ENCODE measurements around the gene PRRT3. TPM values are rescaled to one million over a fixed set of nuclear protein-coding genes. Genes with fewer than 3 reads are reported as not detected.

Gene PRRT3
- total RNA-seq, 1 experiment from 2014 or later, result 9.2 TPM

DNA sequence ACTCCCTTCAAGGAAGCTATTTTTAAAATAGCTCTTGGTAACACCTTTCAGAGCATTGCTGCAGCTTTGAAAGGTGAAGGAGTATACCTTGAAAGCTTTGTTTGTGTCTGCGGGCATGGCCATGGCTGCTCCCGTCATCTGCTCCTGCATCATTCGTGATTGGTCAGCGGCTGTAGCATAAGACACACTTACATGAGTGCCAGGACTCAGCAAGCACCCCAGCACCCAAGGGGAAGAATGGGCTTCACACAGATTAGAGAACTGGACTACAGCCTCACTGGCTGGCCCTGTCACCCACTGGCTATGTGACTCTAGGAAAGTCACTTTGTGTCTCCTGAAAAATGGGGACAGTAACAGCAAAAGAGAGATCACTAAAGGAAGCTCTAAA, 17.4 kb upstream of the PRRT3 start (continued):
- TF ChIP-seq, protein P1, sequence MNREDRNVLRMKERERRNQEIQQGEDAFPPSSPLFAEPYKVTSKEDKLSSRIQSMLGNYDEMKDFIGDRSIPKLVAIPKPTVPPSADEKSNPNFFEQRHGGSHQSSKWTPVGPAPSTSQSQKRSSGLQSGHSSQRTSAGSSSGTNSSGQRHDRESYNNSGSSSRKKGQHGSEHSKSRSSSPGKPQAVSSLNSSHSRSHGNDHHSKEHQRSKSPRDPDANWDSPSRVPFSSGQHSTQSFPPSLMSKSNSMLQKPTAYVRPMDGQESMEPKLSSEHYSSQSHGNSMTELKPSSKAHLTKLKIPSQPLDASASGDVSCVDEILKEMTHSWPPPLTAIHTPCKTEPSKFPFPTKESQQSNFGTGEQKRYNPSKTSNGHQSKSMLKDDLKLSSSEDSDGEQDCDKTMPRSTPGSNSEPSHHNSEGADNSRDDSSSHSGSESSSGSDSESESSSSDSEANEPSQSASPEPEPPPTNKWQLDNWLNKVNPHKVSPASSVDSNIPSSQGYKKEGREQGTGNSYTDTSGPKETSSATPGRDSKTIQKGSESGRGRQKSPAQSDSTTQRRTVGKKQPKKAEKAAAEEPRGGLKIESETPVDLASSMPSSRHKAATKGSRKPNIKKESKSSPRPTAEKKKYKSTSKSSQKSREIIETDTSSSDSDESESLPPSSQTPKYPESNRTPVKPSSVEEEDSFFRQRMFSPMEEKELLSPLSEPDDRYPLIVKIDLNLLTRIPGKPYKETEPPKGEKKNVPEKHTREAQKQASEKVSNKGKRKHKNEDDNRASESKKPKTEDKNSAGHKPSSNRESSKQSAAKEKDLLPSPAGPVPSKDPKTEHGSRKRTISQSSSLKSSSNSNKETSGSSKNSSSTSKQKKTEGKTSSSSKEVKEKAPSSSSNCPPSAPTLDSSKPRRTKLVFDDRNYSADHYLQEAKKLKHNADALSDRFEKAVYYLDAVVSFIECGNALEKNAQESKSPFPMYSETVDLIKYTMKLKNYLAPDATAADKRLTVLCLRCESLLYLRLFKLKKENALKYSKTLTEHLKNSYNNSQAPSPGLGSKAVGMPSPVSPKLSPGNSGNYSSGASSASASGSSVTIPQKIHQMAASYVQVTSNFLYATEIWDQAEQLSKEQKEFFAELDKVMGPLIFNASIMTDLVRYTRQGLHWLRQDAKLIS (CRISPR knock-in tag; IDR thresholded peaks at IDR 0.05; ENCODE audit: borderline replicate concordance), result no peak
- no peak for TF ChIP-seq ZNF317 (CRISPR knock-in tag; IDR thresholded peaks at IDR 0.05; ENCODE audit: borderline replicate concordance, low read depth)
- TF ChIP-seq TEAD1 (CRISPR knock-in tag; IDR thresholded peaks at IDR 0.05), result no peak
- TF ChIP-seq, protein P2, sequence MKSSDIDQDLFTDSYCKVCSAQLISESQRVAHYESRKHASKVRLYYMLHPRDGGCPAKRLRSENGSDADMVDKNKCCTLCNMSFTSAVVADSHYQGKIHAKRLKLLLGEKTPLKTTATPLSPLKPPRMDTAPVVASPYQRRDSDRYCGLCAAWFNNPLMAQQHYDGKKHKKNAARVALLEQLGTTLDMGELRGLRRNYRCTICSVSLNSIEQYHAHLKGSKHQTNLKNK (CRISPR knock-in tag; IDR thresholded peaks at IDR 0.05), result no peak
- TF ChIP-seq ZNF263 (CRISPR knock-in tag; IDR thresholded peaks at IDR 0.05; ENCODE audit: low read depth), result no peak
- TF ChIP-seq, protein P3, sequence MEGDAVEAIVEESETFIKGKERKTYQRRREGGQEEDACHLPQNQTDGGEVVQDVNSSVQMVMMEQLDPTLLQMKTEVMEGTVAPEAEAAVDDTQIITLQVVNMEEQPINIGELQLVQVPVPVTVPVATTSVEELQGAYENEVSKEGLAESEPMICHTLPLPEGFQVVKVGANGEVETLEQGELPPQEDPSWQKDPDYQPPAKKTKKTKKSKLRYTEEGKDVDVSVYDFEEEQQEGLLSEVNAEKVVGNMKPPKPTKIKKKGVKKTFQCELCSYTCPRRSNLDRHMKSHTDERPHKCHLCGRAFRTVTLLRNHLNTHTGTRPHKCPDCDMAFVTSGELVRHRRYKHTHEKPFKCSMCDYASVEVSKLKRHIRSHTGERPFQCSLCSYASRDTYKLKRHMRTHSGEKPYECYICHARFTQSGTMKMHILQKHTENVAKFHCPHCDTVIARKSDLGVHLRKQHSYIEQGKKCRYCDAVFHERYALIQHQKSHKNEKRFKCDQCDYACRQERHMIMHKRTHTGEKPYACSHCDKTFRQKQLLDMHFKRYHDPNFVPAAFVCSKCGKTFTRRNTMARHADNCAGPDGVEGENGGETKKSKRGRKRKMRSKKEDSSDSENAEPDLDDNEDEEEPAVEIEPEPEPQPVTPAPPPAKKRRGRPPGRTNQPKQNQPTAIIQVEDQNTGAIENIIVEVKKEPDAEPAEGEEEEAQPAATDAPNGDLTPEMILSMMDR (IDR thresholded peaks at IDR 0.05), result no peak
- no peak for TF ChIP-seq ZNF416 (CRISPR knock-in tag; IDR thresholded peaks at IDR 0.05)
- TF ChIP-seq, protein P4, sequence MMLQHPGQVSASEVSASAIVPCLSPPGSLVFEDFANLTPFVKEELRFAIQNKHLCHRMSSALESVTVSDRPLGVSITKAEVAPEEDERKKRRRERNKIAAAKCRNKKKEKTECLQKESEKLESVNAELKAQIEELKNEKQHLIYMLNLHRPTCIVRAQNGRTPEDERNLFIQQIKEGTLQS (CRISPR knock-in tag; conservative IDR thresholded peaks at IDR 0.05), result no peak
- TF ChIP-seq, protein P5, sequence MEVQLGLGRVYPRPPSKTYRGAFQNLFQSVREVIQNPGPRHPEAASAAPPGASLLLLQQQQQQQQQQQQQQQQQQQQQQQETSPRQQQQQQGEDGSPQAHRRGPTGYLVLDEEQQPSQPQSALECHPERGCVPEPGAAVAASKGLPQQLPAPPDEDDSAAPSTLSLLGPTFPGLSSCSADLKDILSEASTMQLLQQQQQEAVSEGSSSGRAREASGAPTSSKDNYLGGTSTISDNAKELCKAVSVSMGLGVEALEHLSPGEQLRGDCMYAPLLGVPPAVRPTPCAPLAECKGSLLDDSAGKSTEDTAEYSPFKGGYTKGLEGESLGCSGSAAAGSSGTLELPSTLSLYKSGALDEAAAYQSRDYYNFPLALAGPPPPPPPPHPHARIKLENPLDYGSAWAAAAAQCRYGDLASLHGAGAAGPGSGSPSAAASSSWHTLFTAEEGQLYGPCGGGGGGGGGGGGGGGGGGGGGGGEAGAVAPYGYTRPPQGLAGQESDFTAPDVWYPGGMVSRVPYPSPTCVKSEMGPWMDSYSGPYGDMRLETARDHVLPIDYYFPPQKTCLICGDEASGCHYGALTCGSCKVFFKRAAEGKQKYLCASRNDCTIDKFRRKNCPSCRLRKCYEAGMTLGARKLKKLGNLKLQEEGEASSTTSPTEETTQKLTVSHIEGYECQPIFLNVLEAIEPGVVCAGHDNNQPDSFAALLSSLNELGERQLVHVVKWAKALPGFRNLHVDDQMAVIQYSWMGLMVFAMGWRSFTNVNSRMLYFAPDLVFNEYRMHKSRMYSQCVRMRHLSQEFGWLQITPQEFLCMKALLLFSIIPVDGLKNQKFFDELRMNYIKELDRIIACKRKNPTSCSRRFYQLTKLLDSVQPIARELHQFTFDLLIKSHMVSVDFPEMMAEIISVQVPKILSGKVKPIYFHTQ (CRISPR knock-in tag; IDR thresholded peaks at IDR 0.05), result no peak
- TF ChIP-seq HMGA2 (CRISPR knock-in tag; IDR thresholded peaks at IDR 0.05), result no peak

DNA sequence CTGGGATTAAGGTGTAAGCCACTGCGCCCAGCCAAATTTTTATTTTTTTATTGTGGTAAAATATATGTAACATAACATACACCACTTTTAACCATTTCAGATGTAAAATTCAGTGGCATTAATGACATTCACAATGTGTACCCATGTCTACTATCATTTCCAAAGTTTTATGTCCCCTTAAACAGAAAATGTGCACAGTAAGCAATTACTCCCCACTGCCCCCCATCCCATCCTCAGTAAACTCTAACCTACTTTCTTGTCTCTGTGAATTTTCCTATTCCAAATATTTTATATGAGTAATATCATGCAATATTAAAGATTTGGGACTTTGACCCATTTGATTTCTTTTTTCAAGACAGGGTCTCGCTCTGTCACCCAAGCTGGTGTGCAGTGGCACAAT, 14.6 kb upstream of the PRRT3 start:
- H3K4me1 Mint-ChIP-seq, result no peaks in the 10 kb centered on the region
- ChIA-PET POLR2A (no interaction called here), CTCF (interaction anchor here (1.1 kb wide), 1 partner anchor 21 kb away, joined by 7 read pairs; no protein-coding TSS in a partner anchor)
- H3K9me3 Mint-ChIP-seq, result no peaks in the 10 kb centered on the region
- no peak overlapping the region for H3K4me3 Mint-ChIP-seq
- TF ChIP-seq, protein P6, sequence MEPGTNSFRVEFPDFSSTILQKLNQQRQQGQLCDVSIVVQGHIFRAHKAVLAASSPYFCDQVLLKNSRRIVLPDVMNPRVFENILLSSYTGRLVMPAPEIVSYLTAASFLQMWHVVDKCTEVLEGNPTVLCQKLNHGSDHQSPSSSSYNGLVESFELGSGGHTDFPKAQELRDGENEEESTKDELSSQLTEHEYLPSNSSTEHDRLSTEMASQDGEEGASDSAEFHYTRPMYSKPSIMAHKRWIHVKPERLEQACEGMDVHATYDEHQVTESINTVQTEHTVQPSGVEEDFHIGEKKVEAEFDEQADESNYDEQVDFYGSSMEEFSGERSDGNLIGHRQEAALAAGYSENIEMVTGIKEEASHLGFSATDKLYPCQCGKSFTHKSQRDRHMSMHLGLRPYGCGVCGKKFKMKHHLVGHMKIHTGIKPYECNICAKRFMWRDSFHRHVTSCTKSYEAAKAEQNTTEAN (CRISPR knock-in tag; IDR thresholded peaks at IDR 0.05), result no peak
- TF ChIP-seq CREB1 (CRISPR knock-in tag; IDR thresholded peaks at IDR 0.05) (no peak), ATF1 (CRISPR knock-in tag; IDR thresholded peaks at IDR 0.05) (no peak), NR3C1 (CRISPR knock-in tag; conservative IDR thresholded peaks at IDR 0.05; ENCODE audit: low read depth) (no peak), ZNF219 (CRISPR knock-in tag; IDR thresholded peaks at IDR 0.05; ENCODE audit: borderline replicate concordance) (no peak), TP53 (CRISPR knock-in tag; IDR thresholded peaks at IDR 0.05) (no peak), GRHL2 (CRISPR knock-in tag; IDR thresholded peaks at IDR 0.05; ENCODE audit: insufficient replicate concordance, severe bottlenecking) (no peak)
- TF ChIP-seq, protein P7, sequence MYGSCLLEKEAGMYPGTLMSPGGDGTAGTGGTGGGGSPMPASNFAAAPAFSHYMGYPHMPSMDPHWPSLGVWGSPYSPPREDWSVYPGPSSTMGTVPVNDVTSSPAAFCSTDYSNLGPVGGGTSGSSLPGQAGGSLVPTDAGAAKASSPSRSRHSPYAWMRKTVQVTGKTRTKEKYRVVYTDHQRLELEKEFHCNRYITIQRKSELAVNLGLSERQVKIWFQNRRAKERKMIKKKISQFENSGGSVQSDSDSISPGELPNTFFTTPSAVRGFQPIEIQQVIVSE (CRISPR knock-in tag; IDR thresholded peaks at IDR 0.05; ENCODE audit: borderline replicate concordance), result no peak
- TF ChIP-seq, protein P2 (CRISPR knock-in tag; IDR thresholded peaks at IDR 0.05), result no peak
- TF ChIP-seq, protein P8, sequence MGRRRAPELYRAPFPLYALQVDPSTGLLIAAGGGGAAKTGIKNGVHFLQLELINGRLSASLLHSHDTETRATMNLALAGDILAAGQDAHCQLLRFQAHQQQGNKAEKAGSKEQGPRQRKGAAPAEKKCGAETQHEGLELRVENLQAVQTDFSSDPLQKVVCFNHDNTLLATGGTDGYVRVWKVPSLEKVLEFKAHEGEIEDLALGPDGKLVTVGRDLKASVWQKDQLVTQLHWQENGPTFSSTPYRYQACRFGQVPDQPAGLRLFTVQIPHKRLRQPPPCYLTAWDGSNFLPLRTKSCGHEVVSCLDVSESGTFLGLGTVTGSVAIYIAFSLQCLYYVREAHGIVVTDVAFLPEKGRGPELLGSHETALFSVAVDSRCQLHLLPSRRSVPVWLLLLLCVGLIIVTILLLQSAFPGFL (CRISPR knock-in tag; IDR thresholded peaks at IDR 0.05; ENCODE audit: borderline replicate concordance), result no peak
- no peaks in the 10 kb centered on the region for H3K27me3 Mint-ChIP-seq (ENCODE audit: low read depth)
- H3K36me3 Mint-ChIP-seq, result peaks cover 42% of the 10 kb centered on the region
- ATAC-seq (no peak), DNase-seq (ENCODE audit: low spot score) (no peak)
- H3K27ac Mint-ChIP-seq, result no peak overlapping the region

Data from WTC11 (cell line).